Kidney (tissue), 22 donors: ENCODE data around the gene MSX1. TPM values are rescaled to one million over a fixed set of nuclear protein-coding genes. Genes with fewer than 3 reads are reported as not detected.

Experiments
- DNase-seq, 5 donors: peaks; one replicate each; pipeline ENCODE4 v3.0.0-alpha.2; 2013 to 2020
- FAIRE-seq: peaks from 2 replicates; lab custom pipeline; 2012; peaks lifted over from hg19 to GRCh38; lab: Jason Lieb, UNC
- H3K27ac ChIP-seq, 2 donors: one replicate each; pipeline ENCODE4 v1.7.0; 2013; ENCODE audit warnings: low read depth in 2 of 2, low read length in 2 of 2, inconsistent platforms in 1 of 2
- H3K27me3 ChIP-seq: one replicate; pipeline ENCODE4 v1.7.1; 2013; ENCODE audit warnings: low read length, inconsistent platforms; ENCODE audit not compliant: control insufficient read depth, insufficient read depth
- H3K36me3 ChIP-seq, 3 donors: one replicate each; pipeline versions ENCODE4 v1.7.0 to v1.7.1; 2013; ENCODE audit warnings: low read length in 3 of 3, control low read depth in 1 of 3, inconsistent platforms in 1 of 3; ENCODE audit not compliant: insufficient read depth in 3 of 3, control insufficient read depth in 2 of 3
- H3K4me1 ChIP-seq, 3 donors: one replicate each; pipeline versions ENCODE4 v1.7.0 to v1.7.1; 2013; ENCODE audit warnings: low read length in 3 of 3, inconsistent platforms in 1 of 3, low read depth in 1 of 3; ENCODE audit not compliant: control insufficient read depth in 2 of 3, insufficient read depth in 2 of 3
- H3K4me3 ChIP-seq, 3 donors: one replicate each; pipeline versions ENCODE4 v1.7.0 to v1.8.1; 2013; ENCODE audit warnings: low read length in 3 of 3, control low read depth in 1 of 3, inconsistent platforms in 1 of 3
- H3K9ac ChIP-seq, 3 donors: one replicate each; pipeline versions ENCODE4 v1.7.0 to v1.7.1; 2013; ENCODE audit warnings: low read length in 3 of 3, control low read depth in 1 of 3, inconsistent platforms in 1 of 3
- H3K9me3 ChIP-seq, 3 donors: one replicate each; pipeline versions ENCODE4 v1.7.0 to v1.7.1; 2013; ENCODE audit warnings: low read length in 3 of 3, control low read depth in 1 of 3, inconsistent platforms in 1 of 3; ENCODE audit not compliant: control insufficient read depth in 2 of 3, insufficient read depth in 1 of 3
- intact Hi-C: fragments of 100-400 bp; cut with DNase I; formaldehyde crosslinking; loops from one replicate; pipeline ENCODE4 v1.11.1; 2022
- long read RNA-seq, 10 donors: library from polyadenylated mRNA in 1 of 10; unstranded in 1 of 10; transcript quantifications; one replicate each; pipeline ENCODE4 v2.0.0 and lab custom pipeline, GENCODE V29; 2021 to 2026
- polyA plus RNA-seq: library from polyadenylated mRNA; stranded (reverse); fragments of 350-450 nt; fragmentation: Illumina TruSeq; extraction: RNeasy Lipid Tissue Mini Kit (QIAGEN cat#74804); gene quantifications from one replicate; pipeline ENCODE4 v1.2.3, GENCODE V29; 2014; ENCODE audit warnings: low read depth, low replicate concordance; ENCODE audit not compliant: insufficient read depth
- total RNA-seq: library from RNA; stranded (reverse); fragmentation: NEBNext Ultra II Directional; extraction: Animal tissue kit (Norgen Biotek cat#: 25700); gene quantifications from one replicate; pipeline ENCODE4 v1.2.1, GENCODE V29; 2021
- TF ChIP-seq, protein P1 (sequence below): IDR thresholded peaks from 3 replicates; pipeline ENCODE4 v1.5.1; 2012; ENCODE audit warnings: mild to moderate bottlenecking, moderate library complexity, borderline replicate concordance; ENCODE audit not compliant: insufficient read depth; ENCODE audit errors: extremely low read depth
- donor health status: control.
- donor health status: control.
- donor health status: control.
- donor health status: control.
- donor health status: control.
- donor health status: DM: yes; HTN: yes; CAD: no.
- donor health status: Normal renal cell carcinoma (clear cell type).

MSX1 gene
- total RNA-seq = 2.3 TPM
- 3.0 TPM for polyA plus RNA-seq
- long read RNA-seq, donor 1, partial matches to known transcripts = 0 of 1 reads
- long read RNA-seq, donor 1, other reads (novel, unspliced or antisense) = 0 of 1 reads
- long read RNA-seq, donor 2, partial matches to known transcripts = 0 of 1 reads
- long read RNA-seq, donor 2, other reads (novel, unspliced or antisense) = 0 of 1 reads
- long read RNA-seq, donor 3 = 0 reads
- long read RNA-seq, donor 4, partial matches to known transcripts = 0 of 1 reads
- long read RNA-seq, donor 4, other reads (novel, unspliced or antisense) = 0 of 1 reads
- long read RNA-seq, donor 5 = 0 reads
- long read RNA-seq, donor 6 = 0 reads
- long read RNA-seq, donor 7, partial matches to known transcripts = 0 of 3 reads
- long read RNA-seq, donor 7, other reads (novel, unspliced or antisense) = 1 of 3 reads
- long read RNA-seq, donor 8 = 0 reads
- long read RNA-seq, donor 9, partial matches to known transcripts = 0 of 1 reads
- long read RNA-seq, donor 9, other reads (novel, unspliced or antisense) = 0 of 1 reads
- long read RNA-seq, donor 10 = 0 reads

GRCh38 chr4:4859325-4859798, at the start of gene MSX1:
Gene MSX1 (plus strand): TSS chr4:4859665. CDS start chr4:4859900, 235 bp downstream.
- Histone ChIP-seq H3K4me1 (peaks cover 0 to 12% (median 4%) of the 10 kb centered on the region in 3 donors), H3K9me3 (no peaks in the 10 kb centered on the region), H3K27me3 (peaks cover 68% of the 10 kb centered on the region), H3K9ac (peak within 1 kb of the TSS in 1 of 3 donors; percentile 19), H3K36me3 (no peaks in the 10 kb centered on the region), H3K27ac (no peak within 1 kb of the TSS), H3K4me3 (peak within 1 kb of the TSS; percentile 4 to 78 (median 65))
- DNase-seq = peak; percentile 87 to 94 (median 89)
- intact Hi-C loops = no loop called here
- FAIRE-seq = no peak
- TF ChIP-seq, protein P1, sequence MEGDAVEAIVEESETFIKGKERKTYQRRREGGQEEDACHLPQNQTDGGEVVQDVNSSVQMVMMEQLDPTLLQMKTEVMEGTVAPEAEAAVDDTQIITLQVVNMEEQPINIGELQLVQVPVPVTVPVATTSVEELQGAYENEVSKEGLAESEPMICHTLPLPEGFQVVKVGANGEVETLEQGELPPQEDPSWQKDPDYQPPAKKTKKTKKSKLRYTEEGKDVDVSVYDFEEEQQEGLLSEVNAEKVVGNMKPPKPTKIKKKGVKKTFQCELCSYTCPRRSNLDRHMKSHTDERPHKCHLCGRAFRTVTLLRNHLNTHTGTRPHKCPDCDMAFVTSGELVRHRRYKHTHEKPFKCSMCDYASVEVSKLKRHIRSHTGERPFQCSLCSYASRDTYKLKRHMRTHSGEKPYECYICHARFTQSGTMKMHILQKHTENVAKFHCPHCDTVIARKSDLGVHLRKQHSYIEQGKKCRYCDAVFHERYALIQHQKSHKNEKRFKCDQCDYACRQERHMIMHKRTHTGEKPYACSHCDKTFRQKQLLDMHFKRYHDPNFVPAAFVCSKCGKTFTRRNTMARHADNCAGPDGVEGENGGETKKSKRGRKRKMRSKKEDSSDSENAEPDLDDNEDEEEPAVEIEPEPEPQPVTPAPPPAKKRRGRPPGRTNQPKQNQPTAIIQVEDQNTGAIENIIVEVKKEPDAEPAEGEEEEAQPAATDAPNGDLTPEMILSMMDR = no peak

GRCh38 chr4:4810092-4810774, 49.2 kb upstream of the MSX1 start:
- DNase-seq = peak in 3 of 5 donors; percentile 49 to 55 (median 54)

GRCh38 chr4:4810778-4811177, 48.7 kb upstream of the MSX1 start:
- Histone ChIP-seq H3K9me3 (no peaks in the 10 kb centered on the region), H3K27me3 (no peaks in the 10 kb centered on the region), H3K27ac (no peak overlapping the region), H3K9ac (no peak overlapping the region), H3K4me1 (no peaks in the 10 kb centered on the region), H3K4me3 (no peak overlapping the region), H3K36me3 (no peaks in the 10 kb centered on the region)
- TF ChIP-seq, protein P1 = no peak
- FAIRE-seq (no peak), DNase-seq (no peak)
- intact Hi-C loops = no loop called here

More at GRCh38 chr4:4810092-4810774, 49.2 kb upstream of the MSX1 start:
- Histone ChIP-seq H3K27ac (no peak overlapping the region), H3K4me3 (no peak overlapping the region), H3K36me3 (no peaks in the 10 kb centered on the region), H3K27me3 (no peaks in the 10 kb centered on the region), H3K9ac (no peak overlapping the region), H3K9me3 (no peaks in the 10 kb centered on the region), H3K4me1 (no peaks in the 10 kb centered on the region)
- TF ChIP-seq, protein P1 = no peak
- FAIRE-seq = no peak
- intact Hi-C loops = no loop called here
